ENCODE measurements around the gene COL3A1. TPM values are rescaled to one million over a fixed set of nuclear protein-coding genes. Genes with fewer than 3 reads are reported as not detected.

The COL3A1 gene
- total RNA-seq (2022; extraction: Qiagen RNA extraction): 0.07 to 0.26 TPM (median 0.15 TPM) in 5 replicates

GRCh38 chr2:188974164-188974563, at the start of gene COL3A1:
Gene COL3A1, plus strand, starts transcription at chr2:188974373. Its CDS starts 117 bp downstream, at chr2:188974490.

Other genes starting within 250 kb of the COL3A1 start
- 45.0 to 80.0 TPM (median 66.6 TPM) in 5 replicates for gene COL5A2, start 205.4 kb downstream of the COL3A1 start, total RNA-seq (2022; extraction: Qiagen RNA extraction)

Data from A549 treated with Mapracorat at 1 μM for 4 hours (cell line).